ENCODE data around the gene TRIM2.
A peak's percentile ranks its signal among the peaks of the same experiment; 100 is the strongest.

The TRIM2 gene

DNA sequence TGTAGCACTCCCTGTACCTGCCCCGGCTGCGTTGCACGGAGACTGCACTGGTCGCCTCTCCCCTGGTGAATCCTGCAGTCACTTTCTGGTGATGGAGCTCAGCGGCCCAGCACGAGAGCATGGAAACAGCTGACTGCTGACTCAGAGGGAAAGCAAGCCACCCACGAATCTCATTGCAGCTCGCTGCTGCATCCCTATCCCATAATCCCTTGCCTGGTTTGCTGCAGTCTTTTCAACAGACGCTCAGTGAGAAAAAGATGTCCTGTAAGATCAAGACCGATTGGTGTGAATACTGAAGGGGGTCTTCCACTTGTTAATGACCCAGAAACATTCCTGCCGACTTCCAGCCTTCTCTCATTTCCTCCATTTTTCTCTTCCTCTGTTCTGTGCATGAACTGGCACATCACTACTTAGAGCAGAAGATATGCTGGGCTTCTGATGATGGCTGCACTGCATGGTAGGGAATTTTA lies 52.9 kb downstream of the TRIM2 start:
- H3K36me3 ChIP-seq (ENCODE audit: control insufficient read depth in 4 of 4, insufficient read depth in 4 of 4, low read length in 3 of 4), result no peaks in the 10 kb centered on the region
- peak in 2 of 3 donors; percentile 38 to 51 for DNase-seq
- peaks cover 0 to 19% (median 7%) of the 10 kb centered on the region in 5 experiments for H3K27me3 ChIP-seq (replicated peaks in 2 of 5; ENCODE audit: control insufficient read depth in 4 of 5, insufficient read depth in 5 of 5, low read length in 4 of 5)
- H3K9me3 ChIP-seq (ENCODE audit: control extremely low read depth in 1 of 5, control insufficient read depth in 4 of 5, insufficient read depth in 2 of 5, low read depth in 1 of 5, low read length in 4 of 5), result peaks cover 4 to 10% (median 5%) of the 10 kb centered on the region in 5 experiments
- CTCF ChIA-PET, result interaction anchor here (0.6 to 1.0 kb wide), 2 partner anchors 9 to 602 kb away, joined by 3 to 4 read pairs; no protein-coding TSS in a partner anchor
- H3K4me3 ChIP-seq (ENCODE audit: control insufficient read depth in 1 of 7, extremely low read depth in 1 of 7, insufficient read depth in 4 of 7, low read depth in 2 of 7, low read length in 6 of 7), result peak overlapping the region in 5 of 7 experiments; percentile 4 to 70 (median 28)
- no peak overlapping the region for H3K27ac ChIP-seq (ENCODE audit: insufficient read depth in 1 of 2, low read depth in 1 of 2, low read length in 2 of 2, poor library complexity in 1 of 2, severe bottlenecking in 2 of 2)
- 2% methylated on average over 11 of the region's 11 CpGs for WGBS (ENCODE audit: insufficient coverage)
- POLR2A ChIA-PET, result no interaction called here
- peaks cover 2 to 11% (median 5%) of the 10 kb centered on the region in 4 experiments for H3K4me1 ChIP-seq (ENCODE audit: control extremely low read depth in 1 of 4, control insufficient read depth in 4 of 4, insufficient read depth in 4 of 4, low read length in 3 of 4)

DNA sequence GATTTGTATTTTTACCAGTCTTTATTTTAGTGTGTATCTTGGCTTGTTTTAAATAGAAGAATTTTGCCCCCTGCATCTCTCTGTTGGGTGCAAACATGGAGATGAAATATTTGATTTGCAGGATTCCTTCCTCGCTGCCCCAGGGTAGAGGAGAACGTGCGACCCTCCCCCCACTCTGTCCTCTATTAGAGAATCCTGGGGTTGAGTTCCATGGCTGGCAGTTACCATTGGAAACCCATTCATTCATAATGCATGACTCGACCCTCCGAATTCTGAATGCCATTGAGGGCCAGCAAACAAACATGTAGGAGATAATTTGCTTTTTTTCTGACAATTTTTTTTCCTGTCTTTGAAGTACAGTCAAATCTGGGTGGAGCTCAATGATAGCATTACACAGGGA lies 53.7 kb downstream of the TRIM2 start:
- CTCF ChIA-PET, result no interaction called here
- Histone ChIP-seq H3K27me3 (replicated peaks in 2 of 5; ENCODE audit: control insufficient read depth in 4 of 5, insufficient read depth in 5 of 5, low read length in 4 of 5) (peaks cover 0 to 18% (median 7%) of the 10 kb centered on the region in 5 experiments), H3K4me3 (ENCODE audit: control insufficient read depth in 1 of 7, extremely low read depth in 1 of 7, insufficient read depth in 4 of 7, low read depth in 2 of 7, low read length in 6 of 7) (no peak overlapping the region), H3K36me3 (ENCODE audit: control insufficient read depth in 4 of 4, insufficient read depth in 4 of 4, low read length in 3 of 4) (no peaks in the 10 kb centered on the region), H3K4me1 (ENCODE audit: control extremely low read depth in 1 of 4, control insufficient read depth in 4 of 4, insufficient read depth in 4 of 4, low read length in 3 of 4) (peaks cover 2 to 11% (median 5%) of the 10 kb centered on the region in 4 experiments), H3K27ac (ENCODE audit: insufficient read depth in 1 of 2, low read depth in 1 of 2, low read length in 2 of 2, poor library complexity in 1 of 2, severe bottlenecking in 2 of 2) (no peak overlapping the region), H3K9me3 (ENCODE audit: control extremely low read depth in 1 of 5, control insufficient read depth in 4 of 5, insufficient read depth in 2 of 5, low read depth in 1 of 5, low read length in 4 of 5) (peaks cover 4 to 11% (median 6%) of the 10 kb centered on the region in 5 experiments)
- WGBS (ENCODE audit: insufficient coverage), result 100% methylated on average over 1 of the region's 5 CpGs
- POLR2A ChIA-PET, result no interaction called here
- DNase-seq, result no peak

- CTCF ChIA-PET, result no interaction called here
- POLR2A ChIA-PET, result no interaction called here
- H3K4me1 ChIP-seq (ENCODE audit: control extremely low read depth in 1 of 4, control insufficient read depth in 4 of 4, insufficient read depth in 4 of 4, low read length in 3 of 4), result peaks cover 2 to 11% (median 5%) of the 10 kb centered on the region in 4 experiments
- peaks cover 0 to 18% (median 7%) of the 10 kb centered on the region in 5 experiments for H3K27me3 ChIP-seq (replicated peaks in 2 of 5; ENCODE audit: control insufficient read depth in 4 of 5, insufficient read depth in 5 of 5, low read length in 4 of 5)
- H3K4me3 ChIP-seq (ENCODE audit: control insufficient read depth in 1 of 7, extremely low read depth in 1 of 7, insufficient read depth in 4 of 7, low read depth in 2 of 7, low read length in 6 of 7), result no peak overlapping the region
- no CpG with 5 or more reads among the region's 4 CpGs for WGBS (ENCODE audit: insufficient coverage)
- peaks cover 4 to 11% (median 6%) of the 10 kb centered on the region in 5 experiments for H3K9me3 ChIP-seq (ENCODE audit: control extremely low read depth in 1 of 5, control insufficient read depth in 4 of 5, insufficient read depth in 2 of 5, low read depth in 1 of 5, low read length in 4 of 5)
- no peak overlapping the region for H3K27ac ChIP-seq (ENCODE audit: insufficient read depth in 1 of 2, low read depth in 1 of 2, low read length in 2 of 2, poor library complexity in 1 of 2, severe bottlenecking in 2 of 2)
- no peaks in the 10 kb centered on the region for H3K36me3 ChIP-seq (ENCODE audit: control insufficient read depth in 4 of 4, insufficient read depth in 4 of 4, low read length in 3 of 4)
- DNase-seq, result no peak
Measured at GRCh38 chr4:153258750-153259149, 54.5 kb downstream of the TRIM2 start.

- WGBS (ENCODE audit: insufficient coverage), result 25% methylated on average over 1 of the region's 4 CpGs
- peaks cover 2 to 11% (median 5%) of the 10 kb centered on the region in 4 experiments for H3K4me1 ChIP-seq (ENCODE audit: control extremely low read depth in 1 of 4, control insufficient read depth in 4 of 4, insufficient read depth in 4 of 4, low read length in 3 of 4)
- H3K27me3 ChIP-seq (replicated peaks in 2 of 5; ENCODE audit: control insufficient read depth in 4 of 5, insufficient read depth in 5 of 5, low read length in 4 of 5), result peaks cover 0 to 18% (median 7%) of the 10 kb centered on the region in 5 experiments
- no peaks in the 10 kb centered on the region for H3K36me3 ChIP-seq (ENCODE audit: control insufficient read depth in 4 of 4, insufficient read depth in 4 of 4, low read length in 3 of 4)
- no peak for DNase-seq
- H3K27ac ChIP-seq (ENCODE audit: insufficient read depth in 1 of 2, low read depth in 1 of 2, low read length in 2 of 2, poor library complexity in 1 of 2, severe bottlenecking in 2 of 2), result no peak overlapping the region
- no peak overlapping the region for H3K4me3 ChIP-seq (ENCODE audit: control insufficient read depth in 1 of 7, extremely low read depth in 1 of 7, insufficient read depth in 4 of 7, low read depth in 2 of 7, low read length in 6 of 7)
- ChIA-PET POLR2A (no interaction called here), CTCF (no interaction called here)
- H3K9me3 ChIP-seq (ENCODE audit: control extremely low read depth in 1 of 5, control insufficient read depth in 4 of 5, insufficient read depth in 2 of 5, low read depth in 1 of 5, low read length in 4 of 5), result peaks cover 4 to 11% (median 6%) of the 10 kb centered on the region in 5 experiments
Measured at GRCh38 chr4:153259661-153260060, 55.4 kb downstream of the TRIM2 start.

GRCh38 chr4:153260132-153260531 lies 55.9 kb downstream of the TRIM2 start:
- Histone ChIP-seq H3K4me3 (ENCODE audit: control insufficient read depth in 1 of 7, extremely low read depth in 1 of 7, insufficient read depth in 4 of 7, low read depth in 2 of 7, low read length in 6 of 7) (no peak overlapping the region), H3K9me3 (ENCODE audit: control extremely low read depth in 1 of 5, control insufficient read depth in 4 of 5, insufficient read depth in 2 of 5, low read depth in 1 of 5, low read length in 4 of 5) (peaks cover 4 to 11% (median 6%) of the 10 kb centered on the region in 5 experiments), H3K27me3 (replicated peaks in 2 of 5; ENCODE audit: control insufficient read depth in 4 of 5, insufficient read depth in 5 of 5, low read length in 4 of 5) (peaks cover 0 to 18% (median 7%) of the 10 kb centered on the region in 5 experiments), H3K27ac (ENCODE audit: insufficient read depth in 1 of 2, low read depth in 1 of 2, low read length in 2 of 2, poor library complexity in 1 of 2, severe bottlenecking in 2 of 2) (no peak overlapping the region), H3K4me1 (ENCODE audit: control extremely low read depth in 1 of 4, control insufficient read depth in 4 of 4, insufficient read depth in 4 of 4, low read length in 3 of 4) (peaks cover 2 to 11% (median 5%) of the 10 kb centered on the region in 4 experiments), H3K36me3 (ENCODE audit: control insufficient read depth in 4 of 4, insufficient read depth in 4 of 4, low read length in 3 of 4) (no peaks in the 10 kb centered on the region)
- no peak for DNase-seq
- ChIA-PET POLR2A (no interaction called here), CTCF (no interaction called here)
- WGBS (ENCODE audit: insufficient coverage), result no CpG with 5 or more reads among the region's 3 CpGs

DNA sequence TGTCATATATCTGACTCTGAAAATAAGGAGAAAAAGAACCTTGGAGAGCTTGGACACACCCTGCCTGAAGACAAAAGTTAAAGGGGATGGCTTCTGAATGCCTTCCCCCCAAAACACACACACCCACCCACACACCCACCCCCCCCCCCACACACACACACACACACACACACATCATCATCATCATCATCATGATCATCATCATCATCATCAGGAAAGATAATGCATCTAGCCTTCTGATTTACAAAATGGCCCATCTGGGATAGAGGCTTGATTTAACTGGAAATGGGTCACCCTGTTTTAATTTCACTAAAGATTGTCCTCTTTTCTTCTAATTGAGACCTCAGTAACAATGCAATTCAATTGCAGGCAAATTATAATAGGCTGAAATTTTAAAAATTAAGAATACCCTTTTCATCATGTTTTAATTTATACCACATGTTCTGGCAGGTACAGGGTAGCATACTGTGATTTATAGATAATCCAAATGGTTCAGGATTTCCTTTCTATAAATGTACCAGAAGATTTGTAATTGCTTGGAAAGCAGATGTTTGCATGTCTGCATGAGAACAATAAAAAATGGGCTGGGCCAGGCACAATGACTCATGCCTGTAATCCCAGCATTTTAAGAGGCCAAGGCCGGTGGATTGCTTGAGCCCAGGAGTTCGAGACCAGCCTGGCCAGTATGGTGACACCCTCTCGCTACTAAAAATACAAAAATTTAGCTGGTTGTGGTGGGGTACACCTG lies 56.5 kb downstream of the TRIM2 start:
- Histone ChIP-seq H3K36me3 (ENCODE audit: control insufficient read depth in 4 of 4, insufficient read depth in 4 of 4, low read length in 3 of 4) (no peaks in the 10 kb centered on the region), H3K4me3 (ENCODE audit: control insufficient read depth in 1 of 7, extremely low read depth in 1 of 7, insufficient read depth in 4 of 7, low read depth in 2 of 7, low read length in 6 of 7) (no peak overlapping the region), H3K9me3 (ENCODE audit: control extremely low read depth in 1 of 5, control insufficient read depth in 4 of 5, insufficient read depth in 2 of 5, low read depth in 1 of 5, low read length in 4 of 5) (peaks cover 4 to 11% (median 6%) of the 10 kb centered on the region in 5 experiments), H3K4me1 (ENCODE audit: control extremely low read depth in 1 of 4, control insufficient read depth in 4 of 4, insufficient read depth in 4 of 4, low read length in 3 of 4) (peaks cover 2 to 11% (median 5%) of the 10 kb centered on the region in 4 experiments), H3K27me3 (replicated peaks in 2 of 5; ENCODE audit: control insufficient read depth in 4 of 5, insufficient read depth in 5 of 5, low read length in 4 of 5) (peaks cover 0 to 18% (median 7%) of the 10 kb centered on the region in 5 experiments), H3K27ac (ENCODE audit: insufficient read depth in 1 of 2, low read depth in 1 of 2, low read length in 2 of 2, poor library complexity in 1 of 2, severe bottlenecking in 2 of 2) (no peak overlapping the region)
- WGBS (ENCODE audit: insufficient coverage), result 100% methylated on average over 1 of the region's 3 CpGs
- no peak for DNase-seq
- ChIA-PET POLR2A (no interaction called here), CTCF (interaction anchor here (1.1 kb wide), 1 partner anchor 11 kb away, joined by 5 read pairs; no protein-coding TSS in a partner anchor)

- DNase-seq, result no peak
- H3K9me3 ChIP-seq (ENCODE audit: control extremely low read depth in 1 of 5, control insufficient read depth in 4 of 5, insufficient read depth in 2 of 5, low read depth in 1 of 5, low read length in 4 of 5), result peaks cover 4 to 11% (median 6%) of the 10 kb centered on the region in 5 experiments
- no CpG with 5 or more reads among the region's 2 CpGs for WGBS (ENCODE audit: insufficient coverage)
- peaks cover 0 to 16% (median 6%) of the 10 kb centered on the region in 5 experiments for H3K27me3 ChIP-seq (replicated peaks in 2 of 5; ENCODE audit: control insufficient read depth in 4 of 5, insufficient read depth in 5 of 5, low read length in 4 of 5)
- H3K4me1 ChIP-seq (ENCODE audit: control extremely low read depth in 1 of 4, control insufficient read depth in 4 of 4, insufficient read depth in 4 of 4, low read length in 3 of 4), result peaks cover 2 to 11% (median 5%) of the 10 kb centered on the region in 4 experiments
- POLR2A ChIA-PET, result no interaction called here
- H3K27ac ChIP-seq (ENCODE audit: insufficient read depth in 1 of 2, low read depth in 1 of 2, low read length in 2 of 2, poor library complexity in 1 of 2, severe bottlenecking in 2 of 2), result no peak overlapping the region
- no peak overlapping the region for H3K4me3 ChIP-seq (ENCODE audit: control insufficient read depth in 1 of 7, extremely low read depth in 1 of 7, insufficient read depth in 4 of 7, low read depth in 2 of 7, low read length in 6 of 7)
- CTCF ChIA-PET, result interaction anchor here (0.9 to 1.1 kb wide), 3 partner anchors 10 to 16 kb away, joined by 3 to 5 read pairs (median 5); no protein-coding TSS in a partner anchor
- no peaks in the 10 kb centered on the region for H3K36me3 ChIP-seq (ENCODE audit: control insufficient read depth in 4 of 4, insufficient read depth in 4 of 4, low read length in 3 of 4)
Measured at GRCh38 chr4:153261461-153261860, 57.2 kb downstream of the TRIM2 start.

All from common myeloid progenitor, CD34-positive (primary cell).